ENCODE measurements around the gene PTPRD. TPM values are rescaled to one million over a fixed set of nuclear protein-coding genes. Genes with fewer than 3 reads are reported as not detected.

The PTPRD gene
- total and polyA plus RNA-seq, 2 donors from 2014 or later, result 6.4 to 78.9 TPM

DNA sequence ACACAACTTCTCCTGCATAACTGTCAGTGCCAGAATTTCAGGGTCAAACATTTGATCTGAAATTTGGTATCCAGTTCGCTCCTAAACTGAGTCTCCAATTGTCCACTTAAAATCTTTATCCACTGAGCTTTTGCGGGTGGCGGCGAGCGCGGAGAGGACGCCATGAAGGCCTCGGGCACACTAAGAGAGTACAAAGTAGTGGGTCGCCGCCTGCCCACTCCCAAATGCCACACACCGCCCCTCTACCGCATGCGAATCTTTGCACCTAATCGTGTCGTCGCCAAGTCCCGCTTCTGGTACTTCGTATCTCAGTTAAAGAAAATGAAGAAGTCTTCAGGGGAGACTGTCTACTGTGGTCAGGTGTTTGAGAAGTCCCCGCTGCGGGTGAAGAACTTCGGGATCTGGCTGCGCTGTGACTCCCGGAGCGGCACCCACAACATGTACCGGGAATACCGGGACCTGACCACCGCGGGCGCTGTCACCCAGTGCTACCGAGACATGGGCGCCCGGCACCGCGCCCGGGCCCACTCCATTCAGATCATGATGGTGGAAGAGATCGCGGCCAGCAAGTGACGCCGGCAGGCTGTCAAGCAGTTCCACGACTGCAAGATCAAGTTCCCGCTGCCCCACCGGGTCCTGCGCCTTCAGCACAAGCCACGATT lies 1899.5 kb downstream of the PTPRD start:
- peaks cover 0 to 10% (median 4%) of the 10 kb centered on the region in 3 donors for H3K4me1 ChIP-seq (ENCODE audit: control insufficient read depth in 2 of 3, insufficient read depth in 2 of 3, low read depth in 1 of 3, low read length in 3 of 3)
- intact Hi-C loops (cut with DNase I), result no loop called here
- H3K9ac ChIP-seq (ENCODE audit: low read length in 3 of 3), result no peak overlapping the region
- FAIRE-seq, result no peak
- TF ChIP-seq, protein P1, sequence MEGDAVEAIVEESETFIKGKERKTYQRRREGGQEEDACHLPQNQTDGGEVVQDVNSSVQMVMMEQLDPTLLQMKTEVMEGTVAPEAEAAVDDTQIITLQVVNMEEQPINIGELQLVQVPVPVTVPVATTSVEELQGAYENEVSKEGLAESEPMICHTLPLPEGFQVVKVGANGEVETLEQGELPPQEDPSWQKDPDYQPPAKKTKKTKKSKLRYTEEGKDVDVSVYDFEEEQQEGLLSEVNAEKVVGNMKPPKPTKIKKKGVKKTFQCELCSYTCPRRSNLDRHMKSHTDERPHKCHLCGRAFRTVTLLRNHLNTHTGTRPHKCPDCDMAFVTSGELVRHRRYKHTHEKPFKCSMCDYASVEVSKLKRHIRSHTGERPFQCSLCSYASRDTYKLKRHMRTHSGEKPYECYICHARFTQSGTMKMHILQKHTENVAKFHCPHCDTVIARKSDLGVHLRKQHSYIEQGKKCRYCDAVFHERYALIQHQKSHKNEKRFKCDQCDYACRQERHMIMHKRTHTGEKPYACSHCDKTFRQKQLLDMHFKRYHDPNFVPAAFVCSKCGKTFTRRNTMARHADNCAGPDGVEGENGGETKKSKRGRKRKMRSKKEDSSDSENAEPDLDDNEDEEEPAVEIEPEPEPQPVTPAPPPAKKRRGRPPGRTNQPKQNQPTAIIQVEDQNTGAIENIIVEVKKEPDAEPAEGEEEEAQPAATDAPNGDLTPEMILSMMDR (IDR thresholded peaks at IDR 0.05; ENCODE audit: borderline replicate concordance, extremely low read depth, insufficient read depth), result no peak
- H3K9me3 ChIP-seq (ENCODE audit: control insufficient read depth in 2 of 3, insufficient read depth in 1 of 3, low read length in 3 of 3), result no peaks in the 10 kb centered on the region
- DNase-seq, result no peak
- H3K27ac ChIP-seq (ENCODE audit: low read depth in 2 of 2, low read length in 2 of 2), result no peak overlapping the region
- H3K27me3 ChIP-seq (ENCODE audit: control insufficient read depth, insufficient read depth, low read length), result no peaks in the 10 kb centered on the region
- H3K36me3 ChIP-seq (ENCODE audit: control insufficient read depth in 2 of 3, insufficient read depth in 3 of 3, low read length in 3 of 3), result no peaks in the 10 kb centered on the region
- H3K4me3 ChIP-seq (ENCODE audit: low read length in 3 of 3), result no peak overlapping the region

DNA sequence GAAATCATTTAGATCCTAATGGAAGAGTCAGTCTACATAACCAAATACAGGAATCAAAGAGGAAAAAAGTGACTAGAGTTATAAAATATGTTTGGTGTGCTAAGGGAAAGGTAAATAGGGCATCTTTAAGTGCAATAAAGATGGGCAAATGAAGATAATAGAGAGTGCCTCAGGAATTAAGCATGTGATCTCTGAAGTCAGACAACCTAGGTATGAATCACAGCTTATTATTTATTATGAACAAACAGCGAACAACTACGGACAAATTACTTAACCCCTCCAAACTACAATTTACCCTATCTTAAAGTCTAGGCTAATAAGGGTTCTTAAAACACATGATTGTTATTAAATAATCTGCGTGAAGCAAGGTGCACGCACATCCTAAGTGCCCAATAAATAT lies 1903.1 kb downstream of the PTPRD start:
- Histone ChIP-seq H3K27me3 (ENCODE audit: control insufficient read depth, insufficient read depth, low read length) (no peaks in the 10 kb centered on the region), H3K36me3 (ENCODE audit: control insufficient read depth in 2 of 3, insufficient read depth in 3 of 3, low read length in 3 of 3) (no peaks in the 10 kb centered on the region), H3K4me1 (ENCODE audit: control insufficient read depth in 2 of 3, insufficient read depth in 2 of 3, low read depth in 1 of 3, low read length in 3 of 3) (no peaks in the 10 kb centered on the region), H3K9ac (ENCODE audit: low read length in 3 of 3) (no peak overlapping the region), H3K9me3 (ENCODE audit: control insufficient read depth in 2 of 3, insufficient read depth in 1 of 3, low read length in 3 of 3) (no peaks in the 10 kb centered on the region), H3K27ac (ENCODE audit: low read depth in 2 of 2, low read length in 2 of 2) (no peak overlapping the region), H3K4me3 (ENCODE audit: low read length in 3 of 3) (no peak overlapping the region)
- TF ChIP-seq, protein P1 (IDR thresholded peaks at IDR 0.05; ENCODE audit: borderline replicate concordance, extremely low read depth, insufficient read depth), result no peak
- FAIRE-seq (no peak), DNase-seq (no peak)
- intact Hi-C loops (cut with DNase I), result no loop called here

DNA sequence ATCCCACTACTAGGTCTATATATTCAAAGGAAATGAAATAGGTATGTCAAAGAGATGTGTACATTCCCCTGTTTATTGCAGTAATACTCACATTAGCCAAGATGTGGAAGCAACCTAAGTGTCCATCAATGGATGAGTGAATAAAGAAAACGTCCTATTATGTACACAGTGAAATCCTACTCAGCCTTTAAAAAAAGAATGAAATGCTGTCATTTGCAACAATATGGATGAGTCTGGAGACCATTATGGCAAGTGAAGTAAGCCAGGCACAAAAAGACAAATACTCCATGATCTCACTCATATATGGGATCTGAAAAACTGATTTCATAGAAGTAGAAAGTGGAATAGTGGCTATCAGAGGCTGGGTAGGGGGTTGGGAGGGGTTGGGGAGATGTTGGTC lies 1904.1 kb downstream of the PTPRD start:
- H3K4me3 ChIP-seq (ENCODE audit: low read length in 3 of 3), result no peak overlapping the region
- FAIRE-seq (no peak), DNase-seq (no peak)
- no peaks in the 10 kb centered on the region for H3K9me3 ChIP-seq (ENCODE audit: control insufficient read depth in 2 of 3, insufficient read depth in 1 of 3, low read length in 3 of 3)
- H3K4me1 ChIP-seq (ENCODE audit: control insufficient read depth in 2 of 3, insufficient read depth in 2 of 3, low read depth in 1 of 3, low read length in 3 of 3), result no peaks in the 10 kb centered on the region
- no peaks in the 10 kb centered on the region for H3K27me3 ChIP-seq (ENCODE audit: control insufficient read depth, insufficient read depth, low read length)
- H3K27ac ChIP-seq (ENCODE audit: low read depth in 2 of 2, low read length in 2 of 2), result no peak overlapping the region
- H3K36me3 ChIP-seq (ENCODE audit: control insufficient read depth in 2 of 3, insufficient read depth in 3 of 3, low read length in 3 of 3), result no peaks in the 10 kb centered on the region
- H3K9ac ChIP-seq (ENCODE audit: low read length in 3 of 3), result no peak overlapping the region
- intact Hi-C loops (cut with DNase I), result no loop called here
- TF ChIP-seq, protein P1 (IDR thresholded peaks at IDR 0.05; ENCODE audit: borderline replicate concordance, extremely low read depth, insufficient read depth), result no peak

DNA sequence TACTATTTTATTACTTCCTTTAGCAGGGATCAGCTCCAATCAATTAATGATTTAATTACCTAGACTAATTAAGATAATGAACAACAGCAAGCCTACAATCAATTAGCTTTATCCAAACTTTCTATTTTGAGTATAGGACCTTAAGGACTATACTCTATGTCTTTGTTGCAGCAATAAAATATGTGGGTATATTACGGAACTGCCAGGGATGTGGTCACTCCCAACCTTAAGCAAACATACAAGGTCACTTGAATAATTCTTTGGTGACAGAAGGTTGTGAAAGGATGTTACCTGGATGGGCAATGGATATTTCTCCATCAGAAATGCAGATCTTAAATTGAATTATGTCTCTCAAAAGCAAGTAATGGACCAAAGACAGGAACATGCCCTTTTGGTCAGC lies 1905.8 kb downstream of the PTPRD start:
- TF ChIP-seq, protein P1 (IDR thresholded peaks at IDR 0.05; ENCODE audit: borderline replicate concordance, extremely low read depth, insufficient read depth), result no peak
- intact Hi-C loops (cut with DNase I), result no loop called here
- no peak overlapping the region for H3K27ac ChIP-seq (ENCODE audit: low read depth in 2 of 2, low read length in 2 of 2)

More for the DNA sequence above, 1905.8 kb downstream of the PTPRD start:
- FAIRE-seq (no peak), DNase-seq (no peak)
- H3K4me3 ChIP-seq (ENCODE audit: low read length in 3 of 3), result no peak overlapping the region
- no peaks in the 10 kb centered on the region for H3K9me3 ChIP-seq (ENCODE audit: control insufficient read depth in 2 of 3, insufficient read depth in 1 of 3, low read length in 3 of 3)
- no peaks in the 10 kb centered on the region for H3K4me1 ChIP-seq (ENCODE audit: control insufficient read depth in 2 of 3, insufficient read depth in 2 of 3, low read depth in 1 of 3, low read length in 3 of 3)
- H3K36me3 ChIP-seq (ENCODE audit: control insufficient read depth in 2 of 3, insufficient read depth in 3 of 3, low read length in 3 of 3), result no peaks in the 10 kb centered on the region
- H3K9ac ChIP-seq (ENCODE audit: low read length in 3 of 3), result no peak overlapping the region
- H3K27me3 ChIP-seq (ENCODE audit: control insufficient read depth, insufficient read depth, low read length), result no peaks in the 10 kb centered on the region

All from kidney (tissue), 14 donors.